BJ (cell line): ENCODE data around the gene SCAPER. TPM values are rescaled to one million over a fixed set of nuclear protein-coding genes. Genes with fewer than 3 reads are reported as not detected.

Experiments
- CTCF ChIA-PET: fragments of 350-600 bp; formaldehyde crosslinking; extraction: SDS; loops from one replicate; lab custom pipeline; 2021; ENCODE audit warnings: antibody characterized with exemption, inconsistent platforms; lab: Yijun Ruan, JAX
- POLR2A ChIA-PET: fragments of 300-600 bp; sonication (Branson Sonifier 250); formaldehyde crosslinking; extraction: SDS; loops from one replicate; lab custom pipeline; 2021; ENCODE audit warnings: antibody characterized with exemption; lab: Charles Lee
- DNase-seq: peaks from one replicate; pipeline ENCODE4 v3.0.0-alpha.2; 2011; ENCODE audit warnings: low read depth
- H3K27me3 ChIP-seq: 2 replicates; pipeline ENCODE4 v1.6.0; 2011; ENCODE audit warnings: low read length; ENCODE audit not compliant: control insufficient read depth, insufficient read depth
- H3K36me3 ChIP-seq: 2 replicates; pipeline ENCODE4 v1.5.1; 2011; ENCODE audit warnings: low read length; ENCODE audit not compliant: control insufficient read depth, insufficient read depth
- H3K4me3 ChIP-seq: 2 replicates; pipeline ENCODE4 v1.5.1; 2011; ENCODE audit warnings: low read depth, mild to moderate bottlenecking, control low read depth, low read length
- polyA plus RNA-seq: library from polyadenylated mRNA; depleted of rRNA; stranded (reverse); fragments of >200 nt; gene quantifications from 2 replicates; pipeline ENCODE4 v1.2.3, GENCODE V29; 2011
- TF ChIP-seq, protein P1 (sequence below): IDR thresholded peaks from 2 replicates; pipeline ENCODE4 v1.5.1; 2011; ENCODE audit warnings: low read depth, mild to moderate bottlenecking, control low read depth, inconsistent platforms, low read length, moderate library complexity; ENCODE audit not compliant: insufficient read depth

Gene SCAPER
- polyA plus RNA-seq, 1 experiment = 2.3 TPM

DNA sequence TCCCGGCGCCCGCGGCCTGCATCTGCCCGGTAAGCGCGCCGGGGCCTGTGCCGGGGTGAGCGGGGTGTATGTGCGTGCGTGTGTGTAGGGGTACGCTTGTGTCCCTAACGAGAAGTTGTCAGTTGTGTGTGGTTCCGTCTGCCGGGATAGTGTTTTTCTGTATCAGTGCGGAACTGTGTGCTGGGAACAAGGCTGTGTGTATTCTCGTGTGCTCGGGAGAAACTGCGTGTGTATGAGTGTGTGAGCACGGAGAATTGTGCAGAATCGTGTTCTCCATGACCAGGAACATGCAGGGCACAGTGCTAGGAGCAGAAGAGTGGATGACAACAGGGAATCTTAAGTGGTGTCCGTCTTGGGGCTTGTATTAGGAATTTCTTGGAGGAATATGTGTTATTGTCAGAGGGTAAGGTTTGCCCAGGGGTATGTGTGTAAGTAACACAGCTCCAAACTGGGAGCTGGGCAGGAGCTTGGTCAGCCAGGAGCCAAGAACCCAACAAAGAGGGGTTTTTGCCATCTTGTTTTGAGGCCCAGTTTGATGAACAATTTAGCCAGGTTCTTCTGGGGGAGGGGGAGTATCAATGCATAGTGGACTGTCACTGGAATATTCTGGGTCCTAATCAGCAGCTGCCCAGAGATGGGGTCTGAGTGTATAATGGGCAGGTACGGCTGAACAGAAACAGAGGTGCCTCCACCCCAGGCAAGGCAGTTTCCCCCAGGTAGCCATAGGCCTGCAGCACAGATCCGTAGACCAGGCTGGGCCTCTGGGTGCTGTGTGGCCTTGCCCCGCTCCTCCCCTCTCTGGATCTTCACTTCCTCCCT lies 566.4 kb downstream of the SCAPER start:
- TF ChIP-seq, protein P1, sequence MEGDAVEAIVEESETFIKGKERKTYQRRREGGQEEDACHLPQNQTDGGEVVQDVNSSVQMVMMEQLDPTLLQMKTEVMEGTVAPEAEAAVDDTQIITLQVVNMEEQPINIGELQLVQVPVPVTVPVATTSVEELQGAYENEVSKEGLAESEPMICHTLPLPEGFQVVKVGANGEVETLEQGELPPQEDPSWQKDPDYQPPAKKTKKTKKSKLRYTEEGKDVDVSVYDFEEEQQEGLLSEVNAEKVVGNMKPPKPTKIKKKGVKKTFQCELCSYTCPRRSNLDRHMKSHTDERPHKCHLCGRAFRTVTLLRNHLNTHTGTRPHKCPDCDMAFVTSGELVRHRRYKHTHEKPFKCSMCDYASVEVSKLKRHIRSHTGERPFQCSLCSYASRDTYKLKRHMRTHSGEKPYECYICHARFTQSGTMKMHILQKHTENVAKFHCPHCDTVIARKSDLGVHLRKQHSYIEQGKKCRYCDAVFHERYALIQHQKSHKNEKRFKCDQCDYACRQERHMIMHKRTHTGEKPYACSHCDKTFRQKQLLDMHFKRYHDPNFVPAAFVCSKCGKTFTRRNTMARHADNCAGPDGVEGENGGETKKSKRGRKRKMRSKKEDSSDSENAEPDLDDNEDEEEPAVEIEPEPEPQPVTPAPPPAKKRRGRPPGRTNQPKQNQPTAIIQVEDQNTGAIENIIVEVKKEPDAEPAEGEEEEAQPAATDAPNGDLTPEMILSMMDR = no peak
- Histone ChIP-seq H3K36me3 (peaks cover 13% of the 10 kb centered on the region), H3K27me3 (no peaks in the 10 kb centered on the region), H3K4me3 (peak overlapping the region; percentile 74)
- POLR2A ChIA-PET = no interaction called here
- CTCF ChIA-PET = interaction anchor here (2.1 kb wide), 1 partner anchor 189 kb away, joined by 4 read pairs; no protein-coding TSS in a partner anchor
- no peak for DNase-seq

DNA sequence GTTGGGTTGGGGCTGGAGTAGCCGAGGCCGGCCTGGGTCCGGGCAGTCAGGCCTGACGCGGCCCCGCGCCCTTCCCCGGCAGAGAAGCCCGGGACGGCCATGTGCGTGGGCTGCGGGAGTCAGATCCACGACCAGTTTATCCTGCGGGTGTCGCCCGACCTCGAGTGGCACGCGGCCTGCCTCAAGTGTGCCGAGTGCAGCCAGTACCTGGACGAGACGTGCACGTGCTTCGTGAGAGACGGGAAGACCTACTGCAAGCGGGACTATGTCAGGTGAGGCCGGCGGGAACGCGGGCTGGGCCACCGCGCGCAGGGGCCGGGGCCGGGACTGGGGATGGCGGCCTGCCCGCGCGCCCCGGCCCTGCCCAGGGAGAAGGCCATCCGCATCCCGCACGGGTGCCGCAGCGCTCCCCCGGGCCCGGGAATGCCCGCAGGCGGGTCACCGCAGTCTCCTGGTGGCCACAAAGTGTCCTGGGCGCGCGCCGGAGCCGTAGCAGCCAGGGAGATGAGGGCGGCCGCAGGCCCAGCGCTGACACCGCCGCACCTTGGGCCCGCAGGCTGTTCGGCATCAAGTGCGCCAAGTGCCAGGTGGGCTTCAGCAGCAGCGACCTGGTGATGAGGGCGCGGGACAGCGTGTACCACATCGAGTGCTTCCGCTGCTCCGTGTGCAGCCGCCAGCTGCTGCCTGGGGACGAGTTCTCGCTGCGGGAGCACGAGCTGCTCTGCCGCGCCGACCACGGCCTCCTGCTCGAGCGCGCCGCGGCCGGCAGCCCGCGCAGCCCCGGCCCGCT lies 567.2 kb downstream of the SCAPER start:
- ChIA-PET POLR2A (interaction anchor here (0.6 kb wide), 1 partner anchor 624 kb away, joined by 7 read pairs; no protein-coding TSS in a partner anchor), CTCF (interaction anchor here (0.6 to 2.1 kb wide), 2 partner anchors 188 to 504 kb away, joined by 3 to 4 read pairs; no protein-coding TSS in a partner anchor)
- DNase-seq = no peak
- TF ChIP-seq, protein P1 = no peak
- no peaks in the 10 kb centered on the region for H3K27me3 ChIP-seq
- H3K4me3 ChIP-seq = peak overlapping the region; percentile 74
- peaks cover 13% of the 10 kb centered on the region for H3K36me3 ChIP-seq

DNA sequence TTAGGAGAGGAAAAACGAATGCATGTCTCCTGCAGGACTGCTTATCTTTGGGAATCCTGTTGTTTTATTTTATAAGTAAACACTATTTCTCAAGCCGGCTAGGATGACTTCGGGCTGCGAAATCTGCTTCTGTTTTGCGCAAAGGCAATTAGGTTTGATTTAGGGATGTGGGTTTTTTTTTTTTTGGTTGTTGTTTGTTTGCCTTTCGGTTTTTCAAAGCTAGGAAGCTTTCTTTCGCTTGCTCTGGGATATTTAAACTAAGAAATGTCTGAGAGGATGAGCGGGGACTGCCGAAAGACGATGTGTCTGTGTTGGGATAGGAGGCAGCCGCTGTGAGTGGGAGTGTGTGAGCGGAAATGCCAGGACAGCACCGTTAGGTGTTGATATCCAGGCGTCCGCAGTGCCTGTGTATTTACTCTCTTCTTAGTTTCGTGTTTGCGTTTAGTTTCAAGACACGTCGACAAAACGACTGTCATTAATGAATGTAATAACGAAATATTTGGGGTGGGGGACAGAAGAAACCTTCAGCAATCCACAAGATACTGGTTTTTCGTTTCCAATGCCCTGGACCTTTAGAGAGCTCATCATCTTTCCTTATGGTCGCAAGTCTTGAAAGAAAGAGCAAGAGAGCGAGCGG lies 568.0 kb downstream of the SCAPER start:
- no peaks in the 10 kb centered on the region for H3K27me3 ChIP-seq
- no peak for DNase-seq
- peaks cover 13% of the 10 kb centered on the region for H3K36me3 ChIP-seq
- ChIA-PET POLR2A (interaction anchor here (0.6 kb wide), 5 partner anchors 9 to 1076 kb away, joined by 4 to 7 read pairs (median 5); no protein-coding TSS in a partner anchor), CTCF (interaction anchor here (0.6 to 2.4 kb wide), 5 partner anchors 9 to 504 kb away, joined by 3 to 14 read pairs (median 6); no protein-coding TSS in a partner anchor)
- peak overlapping the region; percentile 74 for H3K4me3 ChIP-seq
- TF ChIP-seq, protein P1 = no peak

DNA sequence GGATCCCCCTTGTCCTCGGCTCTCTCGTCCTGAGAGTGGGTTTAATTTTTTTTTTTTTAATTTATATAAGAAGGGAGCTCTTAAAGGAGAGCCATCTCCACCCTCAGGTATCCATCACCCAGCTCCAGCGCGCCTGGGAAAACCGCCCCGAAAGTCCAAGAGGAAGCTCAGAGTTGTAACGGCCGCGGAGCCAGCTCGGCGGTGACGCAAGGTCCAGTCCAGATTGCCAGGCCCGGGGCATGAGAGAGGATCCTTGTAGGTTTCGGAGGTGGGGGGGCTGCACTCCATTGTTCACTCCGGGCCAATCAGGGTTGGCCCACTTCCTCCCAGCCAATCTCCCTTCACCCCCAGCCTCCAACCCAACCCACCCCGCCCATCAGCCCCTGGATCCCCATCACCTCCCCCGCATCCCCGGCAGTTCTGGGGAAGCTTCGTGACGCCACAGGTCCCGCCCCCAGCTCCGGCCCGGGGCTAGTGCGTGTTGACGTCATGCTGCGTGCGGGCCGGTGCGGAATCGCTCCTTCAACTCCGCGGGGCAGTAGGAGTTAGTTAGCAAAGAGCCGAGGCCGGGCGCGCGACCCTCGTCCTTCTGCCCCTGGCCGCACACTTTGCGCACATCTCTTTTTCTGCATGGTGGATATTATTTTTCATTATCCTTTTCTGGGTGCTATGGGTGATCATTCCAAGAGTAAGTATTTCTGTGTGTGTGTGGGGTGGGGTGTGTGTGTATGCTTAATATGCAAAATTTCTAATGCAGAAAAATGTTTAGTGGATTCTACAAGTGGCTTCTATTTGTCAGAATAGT lies 568.7 kb downstream of the SCAPER start, which contains the start of gene ISL2:
Gene ISL2, plus strand, starts transcription at position 520 of the 805 bp plus-strand sequence. Its CDS starts 111 bp downstream, at position 631.
- ChIA-PET POLR2A (interaction anchor here (0.5 to 0.8 kb wide), 9 partner anchors 9 to 1077 kb away, joined by 3 to 7 read pairs (median 4); no protein-coding TSS in a partner anchor), CTCF (interaction anchor here (0.6 to 2.4 kb wide), 12 partner anchors 10 to 1719 kb away, joined by 3 to 14 read pairs (median 3); no protein-coding TSS in a partner anchor)
- peak; percentile 95 for DNase-seq
- Histone ChIP-seq H3K36me3 (peaks cover 10% of the 10 kb centered on the region), H3K27me3 (no peaks in the 10 kb centered on the region), H3K4me3 (peak within 1 kb of the TSS; percentile 74)
- TF ChIP-seq, protein P1 = no peak
